Measurements from ENCODE around the gene THAP11.

DNA sequence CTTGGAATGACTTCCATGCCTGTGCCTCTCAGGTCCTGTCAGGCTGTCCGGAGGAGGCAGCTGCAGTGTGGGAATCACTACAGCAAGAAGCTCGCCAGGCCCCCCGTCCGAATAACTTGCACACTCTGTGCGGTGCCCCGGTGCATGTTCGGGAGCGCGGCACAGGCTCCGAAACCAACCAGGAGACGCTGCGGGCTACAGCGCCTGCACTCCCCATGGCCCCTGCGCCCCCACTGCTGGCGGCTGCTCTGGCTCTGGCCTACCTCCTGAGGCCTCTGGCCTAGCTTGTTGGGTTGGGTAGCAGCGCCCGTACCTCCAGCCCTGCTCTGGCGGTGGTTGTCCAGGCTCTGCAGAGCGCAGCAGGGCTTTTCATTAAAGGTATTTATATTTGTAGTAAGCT lies 43.9 kb downstream of the THAP11 start:
- TF ChIP-seq POLR2A (IDR thresholded peaks at IDR 0.05) (no peak), CTCF (IDR thresholded peaks at IDR 0.05) (no peak)
